ENCODE data around the gene POU6F2.
"Not testable (repeated sequence)": the region's sequence is repeated elsewhere in the genome, so short reads cannot be mapped to it uniquely, and the experiment has no call there.

POU6F2 gene

GRCh38 chr7:39133088-39133487 lies 155.4 kb downstream of the POU6F2 start:
- no peak for DNase-seq

GRCh38 chr7:39137480-39137879 lies 159.8 kb downstream of the POU6F2 start:
- no peak for DNase-seq

GRCh38 chr7:39142750-39143149 lies 165.0 kb downstream of the POU6F2 start:
- DNase-seq, result no peak

GRCh38 chr7:39144420-39144819 lies 166.7 kb downstream of the POU6F2 start:
- DNase-seq, result no peak

- no peak for DNase-seq
Observed at GRCh38 chr7:39145283-39145682, 167.6 kb downstream of the POU6F2 start.

- no peak for DNase-seq
Observed at GRCh38 chr7:39145935-39146334, 168.2 kb downstream of the POU6F2 start.

GRCh38 chr7:39152701-39153100 lies 175.0 kb downstream of the POU6F2 start:
- no peak for DNase-seq

- DNase-seq, result no peak
Observed at GRCh38 chr7:39153113-39153512, 175.4 kb downstream of the POU6F2 start.

GRCh38 chr7:39153647-39154046 lies 175.9 kb downstream of the POU6F2 start:
- no peak for DNase-seq

- no peak for DNase-seq
Observed at GRCh38 chr7:39154815-39155214, 177.1 kb downstream of the POU6F2 start.

- no peak for DNase-seq
Observed at GRCh38 chr7:39158367-39158766, 180.7 kb downstream of the POU6F2 start.

- no peak for DNase-seq
Observed at GRCh38 chr7:39161903-39162302, 184.2 kb downstream of the POU6F2 start.

- DNase-seq, result no peak
Observed at GRCh38 chr7:39164887-39165286, 187.2 kb downstream of the POU6F2 start.

- DNase-seq, result no peak
Observed at GRCh38 chr7:39168403-39169098, 190.8 kb downstream of the POU6F2 start.

- DNase-seq, result no peak
Observed at GRCh38 chr7:39172137-39172536, 194.4 kb downstream of the POU6F2 start.

- no peak for DNase-seq
Observed at GRCh38 chr7:39181398-39181797, 203.7 kb downstream of the POU6F2 start.

- peak; percentile 49 for DNase-seq
Observed at GRCh38 chr7:39183796-39184195, 206.1 kb downstream of the POU6F2 start.

GRCh38 chr7:39184391-39184790 lies 206.7 kb downstream of the POU6F2 start:
- no peak for DNase-seq

- no peak for DNase-seq
Observed at GRCh38 chr7:39186131-39186530, 208.4 kb downstream of the POU6F2 start.

GRCh38 chr7:39186671-39187070 lies 209.0 kb downstream of the POU6F2 start:
- DNase-seq, result no peak

GRCh38 chr7:39187130-39187529 lies 209.4 kb downstream of the POU6F2 start:
- DNase-seq, result no peak

- DNase-seq, result no peak
Observed at GRCh38 chr7:39192476-39192875, 214.8 kb downstream of the POU6F2 start.

- not testable (repeated sequence) for DNase-seq
Observed at GRCh38 chr7:39194388-39194787, 216.7 kb downstream of the POU6F2 start.

- DNase-seq, result no peak
Observed at GRCh38 chr7:39195967-39196366, 218.3 kb downstream of the POU6F2 start.

GRCh38 chr7:39197831-39198230 lies 220.1 kb downstream of the POU6F2 start:
- DNase-seq, result no peak

All from NCI-H1048 (cell line).